DOHH2 (cell line): ENCODE data around the gene BAZ2B.
"Not testable (repeated sequence)": the region's sequence is repeated elsewhere in the genome, so short reads cannot be mapped to it uniquely, and the experiment has no call there.

Source experiments
- H3F3A ChIP-seq: fragments of 200-600 bp; sonication (generic), shearing (Covaris generic); 2 replicates; pipeline ENCODE4 v1.6.0; 2016; ENCODE audit warnings: antibody characterized with exemption, mild to moderate bottlenecking; ENCODE audit not compliant: control insufficient read depth, insufficient read depth
- H3K27ac ChIP-seq: fragments of 200-600 bp; sonication (generic); 2 replicates; pipeline ENCODE4 v1.5.1; 2014; ENCODE audit warnings: low read depth, mild to moderate bottlenecking, low read length, moderate library complexity
- H3K27me3 ChIP-seq: fragments of 200-600 bp; sonication (generic); 2 replicates; pipeline ENCODE4 v1.6.1; 2014; ENCODE audit warnings: mild to moderate bottlenecking, low read length, mixed read lengths; ENCODE audit not compliant: control insufficient read depth
- H3K36me3 ChIP-seq: fragments of 200-600 bp; sonication (generic); 2 replicates; pipeline ENCODE4 v1.6.1; 2014; ENCODE audit warnings: mild to moderate bottlenecking, low read length, moderate library complexity, mixed read lengths; ENCODE audit not compliant: control insufficient read depth
- H3K4me1 ChIP-seq: fragments of 200-600 bp; sonication (generic); 2 replicates; pipeline ENCODE4 v1.6.1; 2014; ENCODE audit warnings: mild to moderate bottlenecking, low read length, mixed read lengths; ENCODE audit not compliant: control insufficient read depth
- H3K4me2 ChIP-seq: fragments of 200-600 bp; sonication (generic); 2 replicates; pipeline ENCODE4 v1.6.0; 2014; ENCODE audit warnings: mild to moderate bottlenecking, low read length, moderate library complexity
- H3K4me3 ChIP-seq: fragments of 200-600 bp; sonication (generic); 2 replicates; pipeline ENCODE4 v1.5.1; 2014; ENCODE audit warnings: mild to moderate bottlenecking, low read length, mixed read lengths
- H3K79me2 ChIP-seq: fragments of 200-600 bp; sonication (generic); 2 replicates; pipeline ENCODE4 v1.6.1; 2014; ENCODE audit warnings: mild to moderate bottlenecking, low read length, mixed read lengths; ENCODE audit not compliant: control insufficient read depth
- H3K9me2 ChIP-seq: fragments of 200-600 bp; sonication (generic); replicated peaks from 2 replicates; pipeline ENCODE4 v1.6.1; 2014; ENCODE audit warnings: mild to moderate bottlenecking, low read length, mixed read lengths; ENCODE audit not compliant: control insufficient read depth
- H3K9me3 ChIP-seq: fragments of 200-600 bp; sonication (generic); 2 replicates; pipeline ENCODE4 v1.6.1; 2014; ENCODE audit warnings: antibody characterized with exemption, low read length, mixed read lengths; ENCODE audit not compliant: control insufficient read depth, insufficient read depth
- H4K20me1 ChIP-seq: fragments of 200-600 bp; sonication (generic); 2 replicates; pipeline ENCODE4 v1.6.0; 2014; ENCODE audit warnings: low read depth, mild to moderate bottlenecking, antibody characterized with exemption, low read length, moderate library complexity; ENCODE audit not compliant: control insufficient read depth, insufficient read depth
- CTCF ChIP-seq: fragments of 200-600 bp; sonication (generic); IDR thresholded peaks from one replicate; pipeline ENCODE4 v1.5.1; 2014; ENCODE audit warnings: antibody characterized with exemption, mild to moderate bottlenecking, low read depth, low read length; ENCODE audit not compliant: poor library complexity, severe bottlenecking
- EZH2phosphoT487 ChIP-seq: fragments of 200-600 bp; sonication (generic); IDR thresholded peaks from 2 replicates; pipeline ENCODE4 v1.6.1; 2017; ENCODE audit warnings: borderline replicate concordance, mild to moderate bottlenecking, antibody characterized with exemption, low read length, moderate library complexity, mixed read lengths

BAZ2B gene

GRCh38 chr2:159409116-159409800, 207.1 kb downstream of the BAZ2B start:
- Histone ChIP-seq H3F3A (no peaks in the 10 kb centered on the region), H4K20me1 (no peaks in the 10 kb centered on the region), H3K79me2 (no peaks in the 10 kb centered on the region), H3K4me3 (no peak overlapping the region), H3K9me2 (no peaks in the 10 kb centered on the region), H3K4me2 (no peak overlapping the region), H3K9me3 (no peaks in the 10 kb centered on the region), H3K36me3 (peaks cover 7% of the 10 kb centered on the region), H3K4me1 (no peaks in the 10 kb centered on the region), H3K27ac (no peak overlapping the region), H3K27me3 (no peaks in the 10 kb centered on the region)
- no peak for TF ChIP-seq EZH2phosphoT487
- TF ChIP-seq CTCF: no peak

DNA sequence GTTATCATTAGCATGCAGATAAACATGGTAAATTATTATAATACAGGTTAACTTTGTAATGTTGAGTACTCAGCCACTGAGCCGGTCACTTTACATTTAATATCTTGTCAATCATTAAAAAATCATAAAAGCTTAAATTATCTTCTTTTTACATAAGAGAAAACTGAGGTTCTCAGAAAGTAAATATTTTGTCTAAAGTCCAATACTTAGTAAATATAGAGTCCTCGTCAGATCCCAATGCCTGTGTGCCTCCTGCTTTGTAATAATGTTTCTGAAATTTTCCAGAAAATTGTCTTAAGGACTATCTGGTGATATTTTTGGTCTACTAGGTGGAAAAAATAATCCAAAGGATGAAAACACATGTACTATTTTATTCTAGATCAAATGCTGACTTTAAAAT, 213.6 kb downstream of the BAZ2B start:
- no peak for TF ChIP-seq CTCF
- no peak overlapping the region for H3K4me2 ChIP-seq
- H3K9me2 ChIP-seq: no peaks in the 10 kb centered on the region
- no peak overlapping the region for H3K27ac ChIP-seq
- no peaks in the 10 kb centered on the region for H3K27me3 ChIP-seq
- no peak overlapping the region for H3K4me3 ChIP-seq
- H4K20me1 ChIP-seq: no peaks in the 10 kb centered on the region
- no peaks in the 10 kb centered on the region for H3K4me1 ChIP-seq
- H3K36me3 ChIP-seq: no peaks in the 10 kb centered on the region
- H3F3A ChIP-seq: 0 out of 2 replicates have a peak, but pooled peaks cover 2% of the 10 kb centered on the region
- H3K9me3 ChIP-seq: no peaks in the 10 kb centered on the region
- H3K79me2 ChIP-seq: no peaks in the 10 kb centered on the region

DNA sequence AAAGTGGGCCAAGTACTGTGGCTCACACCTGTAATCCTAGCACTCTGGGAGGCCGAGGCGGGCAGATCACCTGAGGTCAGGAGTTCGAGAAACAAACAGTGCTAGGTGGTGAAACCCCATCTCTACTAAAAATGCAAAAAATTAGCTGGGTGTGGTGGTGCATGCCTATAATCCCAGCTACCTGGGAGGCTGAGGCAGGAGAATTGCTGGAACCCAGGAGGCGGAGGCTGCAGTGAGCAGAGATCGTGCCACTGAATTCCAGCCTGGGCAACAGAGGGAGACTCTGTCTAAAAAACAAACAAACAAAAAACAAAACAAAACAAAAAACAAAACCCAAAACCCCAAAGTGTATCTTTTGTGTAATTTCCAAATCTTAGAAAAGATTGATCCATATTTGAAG, 214.2 kb downstream of the BAZ2B start:
- not testable (repeated sequence) for H3K4me3 ChIP-seq, H3K9me2 ChIP-seq, H3K9me3 ChIP-seq, H3K27ac ChIP-seq, H3K4me2 ChIP-seq, H3K36me3 ChIP-seq, H3K79me2 ChIP-seq, H3F3A ChIP-seq, H3K4me1 ChIP-seq, H4K20me1 ChIP-seq, H3K27me3 ChIP-seq

DNA sequence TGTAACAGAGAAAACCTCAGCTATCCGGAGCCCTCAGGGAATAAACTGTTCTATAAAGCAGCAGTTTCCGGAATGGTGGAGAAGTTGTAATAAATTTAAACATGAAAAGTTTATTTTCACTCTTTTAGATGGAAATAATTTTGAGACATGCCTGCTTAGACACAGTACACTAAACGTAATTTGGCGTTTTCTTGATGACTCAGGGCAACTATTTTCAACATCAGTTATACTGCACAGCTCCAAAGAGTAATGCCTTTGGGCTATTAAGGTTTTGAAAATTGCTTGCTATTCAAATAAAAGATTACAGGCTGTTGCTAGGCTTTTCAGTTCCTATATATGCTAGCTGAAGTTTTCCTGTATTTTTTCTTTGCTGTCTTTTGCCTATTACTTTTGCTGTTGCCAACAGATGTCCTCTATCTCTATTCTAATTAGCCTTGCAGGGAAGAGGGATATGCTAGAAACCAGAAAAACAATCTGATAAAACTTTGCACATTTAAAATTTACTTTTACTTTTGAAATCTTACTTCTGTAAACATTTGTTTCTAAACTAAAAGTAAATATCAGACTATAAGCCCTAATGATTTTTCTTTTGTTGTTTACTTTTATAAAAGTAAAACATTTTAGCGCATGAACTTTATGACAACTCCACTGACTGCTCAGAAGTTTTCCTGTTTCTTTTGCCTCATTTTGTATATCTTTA, 216.5 kb downstream of the BAZ2B start:
- Histone ChIP-seq H3F3A (0 out of 2 replicates have a peak, but pooled peaks cover 2% of the 10 kb centered on the region), H3K4me2 (no peak overlapping the region), H3K36me3 (no peaks in the 10 kb centered on the region), H3K4me1 (no peaks in the 10 kb centered on the region), H3K4me3 (no peak overlapping the region), H4K20me1 (no peaks in the 10 kb centered on the region), H3K9me2 (no peaks in the 10 kb centered on the region), H3K9me3 (no peaks in the 10 kb centered on the region), H3K27me3 (no peaks in the 10 kb centered on the region), H3K79me2 (no peaks in the 10 kb centered on the region), H3K27ac (no peak overlapping the region)
- TF ChIP-seq EZH2phosphoT487: no peak
- TF ChIP-seq CTCF: no peak
